SJCRH30 (cell line): ENCODE results near the gene PPP2R2C. TPM values are rescaled to one million over a fixed set of nuclear protein-coding genes. Genes with fewer than 3 reads are reported as not detected.

Experiments
- DNase-seq, 2 experiments: peaks; one replicate each; pipeline ENCODE4 v3.0.0-alpha.2; 2015 to 2020
- H3K27ac ChIP-seq: fragments of 250-450 bp; sonication (Bioruptor Pico); 2 replicates; pipeline ENCODE4 v1.5.1; 2020; ENCODE audit warnings: mild to moderate bottlenecking, moderate library complexity
- H3K27me3 ChIP-seq: fragments of 250-450 bp; sonication (Bioruptor Pico); 2 replicates; pipeline ENCODE4 v1.5.1; 2020; ENCODE audit warnings: mild to moderate bottlenecking, moderate library complexity
- H3K36me3 ChIP-seq: fragments of 250-450 bp; sonication (Bioruptor Pico); 2 replicates; pipeline ENCODE4 v1.5.1; 2020; ENCODE audit warnings: mild to moderate bottlenecking, moderate library complexity
- H3K4me1 ChIP-seq: fragments of 250-450 bp; sonication (Bioruptor Pico); 2 replicates; pipeline ENCODE4 v1.5.1; 2020; ENCODE audit warnings: mild to moderate bottlenecking, moderate library complexity
- H3K4me3 ChIP-seq: fragments of 250-450 bp; sonication (Bioruptor Pico); 2 replicates; pipeline ENCODE4 v1.5.1; 2020; ENCODE audit warnings: mild to moderate bottlenecking, moderate library complexity
- H3K9me3 ChIP-seq: fragments of 250-450 bp; sonication (Bioruptor Pico); replicated peaks from 2 replicates; pipeline ENCODE4 v1.5.1; 2020; ENCODE audit warnings: mild to moderate bottlenecking, moderate library complexity
- total RNA-seq: library from RNA; depleted of rRNA; stranded (reverse); fragments of >200 nt; shearing (Covaris generic); gene quantifications from 2 replicates; pipeline ENCODE4 v1.2.3, GENCODE V29; 2014

Gene PPP2R2C
- total RNA-seq, 1 experiment from 2014 or later = not detected

DNA sequence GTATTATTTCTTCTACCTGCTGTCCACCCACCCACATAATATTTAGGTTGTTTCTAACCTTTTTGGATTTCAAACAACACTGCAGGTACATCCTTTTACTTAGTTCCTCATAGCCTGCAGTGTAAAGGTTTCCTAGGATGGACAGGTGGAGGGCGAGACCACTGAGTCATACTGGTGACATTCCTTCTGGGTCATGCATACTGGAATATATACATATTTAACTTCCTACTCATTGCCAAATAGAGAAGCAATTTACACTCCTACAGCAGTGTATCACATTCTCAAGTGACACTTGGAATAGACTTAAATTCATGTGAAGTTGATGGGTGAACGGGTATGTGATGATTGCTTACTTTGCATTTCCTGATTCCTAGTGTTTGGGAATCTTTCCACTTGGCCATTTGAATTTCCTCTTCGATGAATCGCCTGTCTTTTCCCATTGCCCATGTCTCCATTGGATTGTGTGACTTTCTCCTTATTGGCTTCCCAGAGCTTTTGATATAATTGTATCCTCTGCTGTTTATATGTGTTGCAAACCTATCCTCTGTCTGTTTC is 8.2 kb upstream of the PPP2R2C start:
- H3K36me3 ChIP-seq = no peaks in the 10 kb centered on the region
- H3K4me1 ChIP-seq = no peaks in the 10 kb centered on the region
- H3K27ac ChIP-seq = no peak overlapping the region
- no peaks in the 10 kb centered on the region for H3K9me3 ChIP-seq
- no peak for DNase-seq
- H3K4me3 ChIP-seq = no peak overlapping the region
- H3K27me3 ChIP-seq = 0 out of 2 replicates have a peak, but pooled peaks cover 7% of the 10 kb centered on the region

DNA sequence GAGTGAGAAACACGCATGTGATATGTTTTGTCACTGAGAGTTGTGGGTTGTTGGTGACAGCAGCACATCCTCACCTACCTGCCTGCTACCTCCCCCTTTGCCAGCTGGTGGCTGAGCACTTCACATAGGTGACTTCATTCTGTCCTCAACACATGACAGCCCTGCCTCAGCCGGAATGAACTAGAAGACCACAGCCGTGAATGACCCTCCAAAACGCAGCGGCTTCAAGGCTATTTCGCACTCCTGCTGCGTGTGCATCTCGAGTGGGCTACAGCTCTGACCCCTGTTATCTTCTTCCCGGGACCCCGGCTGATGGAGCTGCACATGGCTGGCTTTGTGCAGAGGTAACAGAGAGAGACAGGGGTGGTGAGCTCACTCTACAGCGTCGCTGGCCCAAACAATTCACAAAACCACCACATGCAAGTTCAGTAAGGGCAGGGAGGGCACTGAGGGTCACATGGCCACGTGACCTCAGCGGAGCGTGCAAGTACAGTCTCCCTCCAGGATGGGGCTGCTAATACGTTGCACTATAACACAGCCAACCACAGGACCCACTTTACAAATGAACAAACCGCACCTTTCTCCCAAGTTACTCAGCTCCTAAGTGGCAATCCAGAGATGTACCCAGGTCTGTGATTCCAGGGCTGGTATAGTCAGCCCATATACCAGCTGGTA is 6.3 kb upstream of the PPP2R2C start:
- Histone ChIP-seq H3K27ac (no peak overlapping the region), H3K36me3 (no peaks in the 10 kb centered on the region), H3K4me1 (no peaks in the 10 kb centered on the region), H3K27me3 (0 out of 2 replicates have a peak, but pooled peaks cover 7% of the 10 kb centered on the region), H3K9me3 (no peaks in the 10 kb centered on the region), H3K4me3 (no peak overlapping the region)
- DNase-seq = no peak

DNA sequence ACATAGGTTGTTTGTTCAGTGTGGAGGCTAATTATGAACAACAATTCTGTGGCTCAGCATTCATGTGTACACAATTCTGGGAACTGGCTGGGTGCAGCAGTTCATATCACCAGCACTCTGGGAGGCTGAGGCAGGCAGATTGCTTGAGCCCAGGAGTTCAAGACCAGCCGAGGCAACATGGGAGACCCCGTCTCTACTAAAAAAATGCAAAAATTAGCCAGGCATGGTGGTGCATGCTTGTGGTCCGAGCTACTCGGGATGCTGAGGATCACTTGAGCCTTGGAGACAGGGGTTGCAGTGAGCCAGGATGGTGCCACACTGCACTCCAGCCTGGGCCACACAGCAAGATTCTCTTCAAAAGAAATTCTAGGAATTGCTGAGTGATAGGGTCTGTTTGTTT is 4.5 kb upstream of the PPP2R2C start:
- Histone ChIP-seq H3K27ac (no peak overlapping the region), H3K36me3 (no peaks in the 10 kb centered on the region), H3K4me1 (no peaks in the 10 kb centered on the region), H3K4me3 (no peak overlapping the region), H3K9me3 (no peaks in the 10 kb centered on the region), H3K27me3 (0 out of 2 replicates have a peak, but pooled peaks cover 4% of the 10 kb centered on the region)
- DNase-seq = no peak

DNA sequence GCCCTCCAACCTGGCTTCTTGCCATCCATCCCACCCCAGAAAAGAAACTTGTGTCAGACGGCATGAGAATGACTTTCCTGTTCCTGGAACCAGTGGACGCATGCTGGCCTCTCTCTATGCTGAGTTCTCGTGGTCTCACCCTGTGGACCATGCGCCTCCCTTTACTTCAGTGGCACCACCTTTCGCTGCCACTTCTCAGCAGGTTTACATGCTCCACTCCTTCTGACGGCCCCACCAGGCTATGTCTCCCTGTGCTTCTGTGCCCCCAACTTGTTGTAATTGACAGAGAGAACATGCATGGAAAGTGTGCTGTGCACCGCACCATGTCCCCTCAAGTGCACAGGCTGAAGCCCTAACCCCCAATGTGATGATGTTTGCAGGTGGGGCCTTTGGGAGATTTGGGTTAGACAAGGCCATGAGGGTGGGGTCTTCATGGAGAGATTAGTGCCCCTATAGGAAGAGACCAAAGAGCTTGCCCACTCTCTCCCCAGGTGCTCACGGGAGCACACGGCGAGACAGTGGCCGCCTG is 3.1 kb upstream of the PPP2R2C start:
- no peak for DNase-seq
- no peaks in the 10 kb centered on the region for H3K36me3 ChIP-seq
- 0 out of 2 replicates have a peak, but pooled peaks cover 4% of the 10 kb centered on the region for H3K27me3 ChIP-seq
- no peaks in the 10 kb centered on the region for H3K9me3 ChIP-seq
- no peak overlapping the region for H3K27ac ChIP-seq
- no peak overlapping the region for H3K4me3 ChIP-seq
- no peaks in the 10 kb centered on the region for H3K4me1 ChIP-seq

DNA sequence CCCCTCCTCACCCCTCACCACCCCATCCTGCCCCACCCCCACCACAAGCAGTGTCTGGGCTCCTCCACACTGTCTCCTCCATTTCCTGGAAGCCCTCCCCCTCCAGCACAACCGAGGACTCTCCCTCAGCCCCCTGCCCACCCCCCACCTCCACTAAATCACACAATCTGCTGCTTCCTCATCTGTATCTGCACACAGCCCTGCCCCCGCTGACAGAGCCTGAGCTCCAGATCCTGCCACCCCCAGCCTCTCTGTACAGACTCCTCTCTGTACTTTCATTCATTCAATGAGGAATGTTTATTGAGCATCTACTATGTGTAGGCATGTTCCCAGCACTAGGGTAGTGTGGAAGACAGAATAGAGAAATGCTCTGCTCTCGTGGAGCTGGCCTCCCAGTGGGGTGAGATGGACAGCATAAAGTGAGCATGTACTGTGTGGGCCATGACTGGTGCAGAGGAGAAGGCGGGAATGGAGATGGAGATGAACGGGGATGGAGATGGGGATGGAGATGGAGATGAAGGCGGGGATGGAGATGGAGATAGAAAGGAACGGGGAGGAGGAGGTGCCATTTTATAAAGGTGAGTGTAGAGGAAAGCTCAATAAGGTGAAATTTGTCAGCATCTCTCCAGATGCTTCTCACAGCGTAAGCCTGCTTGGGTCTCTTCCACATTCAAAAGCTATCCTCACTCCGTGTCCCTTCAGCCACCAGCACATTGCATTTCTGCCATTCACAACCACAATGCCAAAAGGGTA is 2.5 kb upstream of the PPP2R2C start:
- H3K27me3 ChIP-seq = 0 out of 2 replicates have a peak, but pooled peaks cover 4% of the 10 kb centered on the region
- no peaks in the 10 kb centered on the region for H3K4me1 ChIP-seq
- H3K36me3 ChIP-seq = no peaks in the 10 kb centered on the region
- H3K27ac ChIP-seq = no peak overlapping the region
- no peak overlapping the region for H3K4me3 ChIP-seq
- DNase-seq = no peak
- H3K9me3 ChIP-seq = no peaks in the 10 kb centered on the region

DNA sequence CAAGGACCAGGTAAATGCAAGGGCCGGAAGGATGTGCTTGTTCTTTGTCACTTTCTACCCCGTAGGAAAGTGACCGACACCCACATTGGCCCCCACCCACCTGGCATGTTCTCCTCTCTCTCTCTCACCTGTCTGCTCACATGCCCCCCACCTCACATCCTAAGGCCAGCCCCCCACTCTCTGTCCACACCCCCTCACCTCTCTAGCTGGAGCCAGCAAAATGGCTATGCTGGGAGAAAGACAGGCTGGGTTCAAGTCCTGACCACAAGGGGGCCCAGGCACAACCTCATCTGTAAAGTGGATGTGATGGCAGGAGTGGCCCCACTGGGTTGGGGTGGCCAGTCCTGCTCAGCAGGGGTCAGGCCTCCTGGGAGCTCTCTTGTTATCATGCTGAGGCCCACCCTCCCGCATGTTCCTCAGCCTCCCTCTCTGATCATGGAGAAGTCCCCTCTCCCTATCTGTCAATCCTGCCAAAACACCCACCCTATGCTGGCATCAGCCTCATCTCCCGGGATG is 1.7 kb upstream of the PPP2R2C start:
- 0 out of 2 replicates have a peak, but pooled peaks cover 4% of the 10 kb centered on the region for H3K27me3 ChIP-seq
- no peaks in the 10 kb centered on the region for H3K9me3 ChIP-seq
- H3K4me1 ChIP-seq = no peaks in the 10 kb centered on the region
- DNase-seq = peak in 1 of 2 experiments; percentile 10
- no peaks in the 10 kb centered on the region for H3K36me3 ChIP-seq
- no peak overlapping the region for H3K4me3 ChIP-seq
- no peak overlapping the region for H3K27ac ChIP-seq

DNA sequence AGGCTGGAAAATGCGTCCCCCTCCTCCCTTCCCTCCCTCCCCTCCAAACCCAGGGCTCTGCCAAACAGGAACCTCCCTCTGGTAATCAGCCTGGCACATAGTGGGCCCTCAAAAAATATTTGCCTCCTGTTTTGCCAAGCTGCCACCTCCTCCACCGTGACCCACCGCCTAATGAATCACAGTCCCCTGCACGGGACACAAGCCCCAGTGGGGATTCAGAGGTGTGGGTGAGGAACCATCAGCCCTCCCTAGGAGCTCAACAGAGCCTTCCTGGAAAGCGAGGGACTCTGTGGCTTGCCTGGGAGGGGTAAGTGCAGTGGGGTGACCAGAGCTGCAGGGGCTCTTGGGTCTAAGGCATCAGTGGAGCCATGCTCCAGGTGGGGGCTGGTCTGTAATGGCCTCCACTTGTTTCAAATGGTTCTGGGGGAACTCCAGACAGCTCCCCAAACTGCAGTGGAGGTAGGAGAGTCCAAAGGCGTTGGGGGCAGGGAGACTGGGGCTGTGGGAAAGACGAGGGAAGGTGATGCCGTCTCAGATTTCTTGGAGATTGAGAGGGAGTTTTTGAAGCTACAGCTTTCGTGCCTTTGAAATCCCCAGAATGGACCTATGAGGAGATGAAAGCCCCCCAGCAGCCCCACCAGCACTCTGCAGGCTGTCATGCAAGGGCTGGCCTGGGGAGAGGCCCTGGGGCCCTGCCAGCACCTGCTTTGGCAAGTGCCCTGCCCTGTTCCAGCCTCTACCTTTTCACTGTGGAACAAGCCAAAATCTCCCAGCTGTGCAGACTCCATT is 1.0 kb upstream of the PPP2R2C start:
- no peak overlapping the region for H3K4me3 ChIP-seq
- no peaks in the 10 kb centered on the region for H3K36me3 ChIP-seq
- no peak for DNase-seq
- no peak overlapping the region for H3K27ac ChIP-seq
- no peaks in the 10 kb centered on the region for H3K9me3 ChIP-seq
- no peaks in the 10 kb centered on the region for H3K4me1 ChIP-seq
- 0 out of 2 replicates have a peak, but pooled peaks cover 4% of the 10 kb centered on the region for H3K27me3 ChIP-seq

DNA sequence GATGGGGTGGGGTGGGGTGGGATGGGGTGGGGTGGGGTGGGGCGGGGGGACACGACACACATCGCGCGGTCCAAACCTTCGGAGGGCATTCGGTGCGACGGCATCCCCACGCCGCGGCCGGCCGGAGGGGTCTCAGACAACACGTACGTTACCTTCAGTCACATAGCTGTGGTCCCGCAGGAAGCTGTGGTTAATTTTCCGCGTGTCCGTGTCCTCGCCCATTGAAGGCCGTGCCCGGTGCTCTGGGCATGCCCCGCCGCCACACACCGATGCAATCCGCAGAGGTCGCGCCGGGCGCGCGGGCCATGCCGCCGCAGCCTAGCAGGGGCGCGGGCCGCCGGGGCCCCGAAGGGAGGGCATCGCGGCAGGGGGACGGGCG is 417 bp downstream of the PPP2R2C start:
- H3K4me3 ChIP-seq = no peak overlapping the region
- H3K36me3 ChIP-seq = no peaks in the 10 kb centered on the region
- H3K27me3 ChIP-seq = 0 out of 2 replicates have a peak, but pooled peaks cover 4% of the 10 kb centered on the region
- H3K4me1 ChIP-seq = no peaks in the 10 kb centered on the region
- H3K27ac ChIP-seq = no peak overlapping the region
- DNase-seq = no peak
- H3K9me3 ChIP-seq = no peaks in the 10 kb centered on the region

DNA sequence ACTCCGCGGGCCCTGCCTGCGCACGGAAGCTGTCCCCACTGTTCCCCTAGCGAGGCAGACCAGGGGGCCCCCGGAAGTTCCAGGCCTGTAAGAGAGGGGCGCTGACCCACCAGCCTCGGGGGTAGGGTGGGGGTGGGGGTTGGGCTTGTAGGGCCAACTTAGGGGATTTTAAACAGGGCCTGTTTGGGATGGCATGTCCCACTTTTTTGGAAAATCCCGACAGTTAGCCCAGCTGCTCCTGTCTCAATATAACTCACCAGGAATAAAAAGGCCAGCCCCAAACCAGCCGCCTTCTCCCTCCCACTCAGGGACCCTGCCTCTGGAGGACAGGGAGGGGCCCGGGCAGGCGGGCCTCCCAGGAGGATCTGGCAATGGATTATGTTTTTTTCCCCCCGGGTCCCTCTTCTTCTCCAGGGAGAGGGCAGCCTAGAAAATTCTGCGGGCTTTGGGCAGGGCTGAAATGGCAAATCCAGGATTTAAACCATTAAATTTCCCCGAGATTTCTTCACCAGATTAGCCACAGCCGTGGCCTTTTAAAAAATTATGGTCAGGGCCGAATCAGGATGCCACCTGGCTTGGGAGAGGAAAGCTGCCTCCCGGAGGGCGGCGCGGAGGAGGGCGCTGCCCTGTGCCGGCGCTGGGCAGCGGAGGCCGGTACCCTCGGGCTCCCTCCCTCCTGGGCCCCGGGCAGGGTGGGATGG is 957 bp downstream of the PPP2R2C start:
- Histone ChIP-seq H3K27ac (no peak overlapping the region), H3K27me3 (0 out of 2 replicates have a peak, but pooled peaks cover 4% of the 10 kb centered on the region), H3K4me3 (no peak overlapping the region), H3K4me1 (no peaks in the 10 kb centered on the region), H3K9me3 (no peaks in the 10 kb centered on the region), H3K36me3 (no peaks in the 10 kb centered on the region)
- DNase-seq = no peak

DNA sequence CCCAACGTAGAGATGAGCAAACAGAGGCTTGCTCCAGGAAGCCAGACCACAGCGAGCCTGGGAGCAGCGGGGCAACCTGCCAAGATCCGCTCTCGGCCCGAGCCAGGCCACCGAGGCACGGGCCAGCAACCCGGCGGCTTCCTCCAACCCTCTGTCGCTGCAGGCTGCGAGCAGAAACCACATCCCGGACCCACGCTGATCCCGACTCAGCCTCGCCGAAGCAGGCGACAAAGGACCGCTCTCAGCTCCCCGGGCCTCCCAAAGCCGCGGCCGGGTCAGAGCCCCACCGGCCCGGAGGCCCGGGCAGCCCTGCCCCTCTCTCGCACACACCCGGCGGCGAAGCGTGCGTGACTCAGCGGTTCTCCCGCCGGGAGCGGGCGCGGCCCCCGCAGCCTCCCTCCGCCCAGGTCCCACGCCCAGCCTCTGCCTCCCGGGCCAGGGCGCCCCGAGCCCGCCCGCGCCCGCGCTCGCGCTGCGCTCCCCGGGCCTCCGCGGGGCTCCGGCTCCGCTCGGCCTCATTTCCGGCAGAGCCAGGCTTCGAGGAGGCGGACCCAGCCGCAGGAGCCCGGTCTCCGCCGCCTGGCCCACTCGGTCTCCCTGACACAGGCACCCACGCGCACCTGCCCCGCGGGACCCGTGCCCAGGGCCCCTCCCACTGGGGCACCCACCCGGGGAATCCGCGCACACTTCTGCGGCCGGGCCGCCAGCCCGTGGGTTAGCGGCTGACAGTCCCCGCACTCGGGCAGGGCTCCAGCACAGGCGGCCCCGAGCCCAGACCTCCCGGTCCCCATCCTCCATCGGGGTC is 1.7 kb downstream of the PPP2R2C start:
- H3K9me3 ChIP-seq = no peaks in the 10 kb centered on the region
- no peak overlapping the region for H3K4me3 ChIP-seq
- no peaks in the 10 kb centered on the region for H3K36me3 ChIP-seq
- H3K4me1 ChIP-seq = no peaks in the 10 kb centered on the region
- no peak overlapping the region for H3K27ac ChIP-seq
- DNase-seq = no peak
- H3K27me3 ChIP-seq = 0 out of 2 replicates have a peak, but pooled peaks cover 4% of the 10 kb centered on the region

DNA sequence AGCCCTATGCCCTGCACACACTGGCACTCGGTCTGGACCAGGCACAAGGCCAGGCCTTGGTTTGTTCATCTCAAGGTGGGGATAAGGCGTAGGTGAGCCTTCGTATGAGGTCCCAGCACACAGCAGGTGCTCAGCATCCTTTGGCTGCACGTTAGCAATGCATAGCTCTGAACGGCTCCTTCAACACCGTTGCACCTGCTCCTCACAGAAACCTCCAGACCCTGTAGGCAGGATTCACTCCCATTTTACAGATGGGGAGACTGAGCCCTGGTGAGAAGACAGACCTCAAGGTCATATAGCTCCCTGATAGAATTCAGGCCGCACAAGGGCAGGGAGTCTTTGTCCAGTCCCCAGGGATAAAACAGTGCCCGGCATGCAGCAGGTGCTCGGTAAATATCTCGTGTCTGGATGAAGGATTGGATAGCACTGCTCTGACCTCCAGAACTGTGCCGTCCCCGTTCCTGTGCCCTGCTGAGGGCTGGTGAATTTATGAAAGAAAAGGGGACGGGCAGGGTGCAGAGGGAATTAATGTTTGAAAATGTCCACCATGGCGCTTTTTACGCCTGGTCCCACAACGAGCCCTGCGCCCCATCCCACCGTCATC is 2.4 kb downstream of the PPP2R2C start:
- no peak overlapping the region for H3K4me3 ChIP-seq
- H3K36me3 ChIP-seq = no peaks in the 10 kb centered on the region
- H3K4me1 ChIP-seq = no peaks in the 10 kb centered on the region
- H3K9me3 ChIP-seq = no peaks in the 10 kb centered on the region
- H3K27me3 ChIP-seq = 0 out of 2 replicates have a peak, but pooled peaks cover 4% of the 10 kb centered on the region
- no peak for DNase-seq
- no peak overlapping the region for H3K27ac ChIP-seq

DNA sequence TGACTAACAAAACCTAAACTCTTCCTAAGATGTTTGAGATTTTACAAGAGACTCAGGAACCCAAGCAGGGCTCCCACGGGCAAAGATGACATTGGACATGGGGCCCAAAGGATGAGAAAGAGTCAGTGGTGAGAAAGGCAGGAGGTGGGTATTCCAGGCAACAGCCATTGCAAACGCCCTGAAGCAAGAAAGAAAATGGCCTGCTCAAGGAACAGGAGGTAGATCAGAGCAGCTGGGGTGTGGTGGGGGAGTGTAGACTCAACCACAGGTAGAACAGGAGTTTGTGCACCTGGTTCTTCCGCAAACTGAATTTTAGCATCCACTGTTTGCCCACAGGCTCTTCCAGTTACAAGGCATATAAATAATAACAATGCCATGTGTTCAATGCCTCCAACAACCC is 3.3 kb downstream of the PPP2R2C start:
- Histone ChIP-seq H3K27ac (no peak overlapping the region), H3K4me1 (no peaks in the 10 kb centered on the region), H3K27me3 (0 out of 2 replicates have a peak, but pooled peaks cover 4% of the 10 kb centered on the region), H3K4me3 (no peak overlapping the region), H3K9me3 (no peaks in the 10 kb centered on the region), H3K36me3 (no peaks in the 10 kb centered on the region)
- DNase-seq = no peak

DNA sequence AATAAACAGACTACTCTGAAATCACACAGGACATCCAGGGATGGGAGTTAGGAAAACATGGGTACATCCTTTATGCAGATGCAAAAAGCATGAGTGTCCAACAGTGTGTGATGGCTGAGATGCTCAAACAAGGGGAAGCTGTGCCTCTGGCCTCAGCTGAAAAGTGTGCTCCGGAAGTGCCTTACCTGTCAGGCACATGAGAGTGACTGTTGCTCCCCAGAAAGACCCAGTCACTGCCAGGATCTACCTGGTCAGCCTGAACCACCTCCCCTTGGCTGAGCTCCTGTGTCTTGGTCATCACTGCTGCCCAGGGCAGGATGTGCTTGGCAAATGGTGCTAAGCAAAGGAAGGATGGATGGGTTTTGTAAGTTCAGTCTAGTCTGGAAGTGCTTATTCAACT is 4.0 kb downstream of the PPP2R2C start:
- DNase-seq = no peak
- Histone ChIP-seq H3K4me3 (no peak overlapping the region), H3K9me3 (no peaks in the 10 kb centered on the region), H3K4me1 (no peaks in the 10 kb centered on the region), H3K27me3 (0 out of 2 replicates have a peak, but pooled peaks cover 4% of the 10 kb centered on the region), H3K36me3 (no peaks in the 10 kb centered on the region), H3K27ac (no peak overlapping the region)
